Fibroblast of villous mesenchyme (primary cell): ENCODE data around the gene MIGA2. TPM values are rescaled to one million over a fixed set of nuclear protein-coding genes. Genes with fewer than 3 reads are reported as not detected.

Experiments used
- DNase-seq: peaks from one replicate; pipeline ENCODE4 v3.0.0-alpha.2; 2010; ENCODE audit warnings: low read depth
- H3K4me3 ChIP-seq: 2 replicates; pipeline ENCODE4 v1.5.1; 2011; ENCODE audit warnings: low read depth, mild to moderate bottlenecking, low read length
- total RNA-seq: library from RNA; depleted of rRNA; stranded (reverse); fragments of >200 nt; gene quantifications from 2 replicates; pipeline ENCODE4 v1.2.3, GENCODE V29; 2012
- TF ChIP-seq, protein P1 (sequence below): IDR thresholded peaks from 2 replicates; pipeline ENCODE4 v1.5.1; 2012; ENCODE audit warnings: low read depth, mild to moderate bottlenecking, low read length; ENCODE audit not compliant: insufficient read depth

MIGA2 gene
- total RNA-seq, 1 donor: 22.5 TPM

DNA sequence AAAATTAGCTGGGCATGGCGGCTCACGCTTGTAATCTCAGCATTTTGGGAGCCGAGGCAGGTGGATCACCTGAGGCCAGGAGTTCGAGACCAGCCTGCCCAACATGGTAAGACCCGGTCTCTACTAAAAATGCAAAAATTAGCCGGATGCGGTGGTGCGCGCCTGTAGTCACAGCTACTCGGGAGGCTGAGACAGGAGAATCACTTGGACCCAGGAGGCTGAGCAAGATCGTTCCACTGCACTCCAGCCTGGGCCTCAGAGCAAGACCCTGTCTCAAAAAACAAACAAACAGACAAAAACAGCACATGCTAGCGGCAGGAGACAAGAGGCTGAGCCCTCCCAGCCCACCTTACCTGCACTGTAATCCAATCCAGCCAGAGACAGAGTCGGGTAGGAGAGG lies 43.4 kb downstream of the MIGA2 start:
- no peak overlapping the region for H3K4me3 ChIP-seq
- TF ChIP-seq, protein P1, sequence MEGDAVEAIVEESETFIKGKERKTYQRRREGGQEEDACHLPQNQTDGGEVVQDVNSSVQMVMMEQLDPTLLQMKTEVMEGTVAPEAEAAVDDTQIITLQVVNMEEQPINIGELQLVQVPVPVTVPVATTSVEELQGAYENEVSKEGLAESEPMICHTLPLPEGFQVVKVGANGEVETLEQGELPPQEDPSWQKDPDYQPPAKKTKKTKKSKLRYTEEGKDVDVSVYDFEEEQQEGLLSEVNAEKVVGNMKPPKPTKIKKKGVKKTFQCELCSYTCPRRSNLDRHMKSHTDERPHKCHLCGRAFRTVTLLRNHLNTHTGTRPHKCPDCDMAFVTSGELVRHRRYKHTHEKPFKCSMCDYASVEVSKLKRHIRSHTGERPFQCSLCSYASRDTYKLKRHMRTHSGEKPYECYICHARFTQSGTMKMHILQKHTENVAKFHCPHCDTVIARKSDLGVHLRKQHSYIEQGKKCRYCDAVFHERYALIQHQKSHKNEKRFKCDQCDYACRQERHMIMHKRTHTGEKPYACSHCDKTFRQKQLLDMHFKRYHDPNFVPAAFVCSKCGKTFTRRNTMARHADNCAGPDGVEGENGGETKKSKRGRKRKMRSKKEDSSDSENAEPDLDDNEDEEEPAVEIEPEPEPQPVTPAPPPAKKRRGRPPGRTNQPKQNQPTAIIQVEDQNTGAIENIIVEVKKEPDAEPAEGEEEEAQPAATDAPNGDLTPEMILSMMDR: no peak
- no peak for DNase-seq

DNA sequence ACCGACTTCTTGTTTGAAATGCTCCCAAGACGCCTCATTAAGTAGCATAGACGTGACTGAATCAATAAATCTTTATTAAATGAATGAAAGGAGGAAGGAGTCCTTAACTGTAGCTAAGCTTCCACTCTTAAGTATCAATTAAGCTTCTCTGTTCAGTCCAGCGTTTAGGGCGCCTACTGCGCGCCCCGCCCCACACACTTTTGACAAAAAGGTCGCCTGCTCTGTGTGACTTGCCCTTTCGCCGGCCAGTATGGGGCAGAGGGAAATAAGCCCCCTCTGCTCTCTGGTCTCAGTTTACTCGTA lies 43.8 kb downstream of the MIGA2 start:
- peak overlapping the region; percentile 65 for H3K4me3 ChIP-seq
- TF ChIP-seq, protein P1: no peak
- DNase-seq: no peak

DNA sequence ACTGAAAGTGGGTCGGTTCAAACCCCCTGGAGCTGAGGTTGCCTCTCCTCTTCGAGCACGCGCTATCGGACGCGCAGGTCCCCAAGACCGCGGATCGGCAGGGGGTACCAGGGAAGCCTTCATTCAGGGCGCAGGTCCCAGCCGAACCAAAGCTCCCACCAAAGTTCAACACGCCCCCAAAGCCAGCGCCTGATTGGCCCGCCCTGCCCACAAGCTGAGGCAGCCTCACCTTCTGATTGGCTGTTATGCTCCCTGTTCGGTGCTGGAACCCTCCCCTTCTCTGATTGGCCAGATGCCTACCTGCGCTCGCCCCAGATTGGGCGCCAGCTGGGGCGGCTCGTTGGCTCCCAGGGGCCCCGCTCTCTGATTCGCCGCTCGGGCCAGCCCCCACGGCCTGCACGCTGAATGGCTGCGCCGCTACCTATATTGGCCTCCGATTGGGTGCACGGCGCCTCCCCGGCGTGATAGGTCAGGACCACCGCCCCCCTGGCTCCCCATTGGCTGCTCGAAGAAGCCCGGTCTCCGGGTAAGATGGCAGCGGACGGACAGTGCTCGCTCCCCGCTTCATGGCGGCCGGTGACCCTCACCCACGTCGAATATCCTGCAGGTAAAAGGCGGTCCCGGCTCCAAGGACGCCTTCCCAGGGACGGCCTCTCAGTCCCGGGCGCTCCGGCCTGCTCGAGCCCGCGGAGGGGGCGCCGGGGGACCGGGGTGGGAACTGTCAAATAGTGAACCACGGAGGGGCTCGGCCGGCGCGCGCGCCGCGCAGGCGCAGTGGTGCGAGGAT lies 44.4 kb downstream of the MIGA2 start, which contains the start of gene DOLPP1:
Gene DOLPP1, plus strand, starts transcription at position 511 of the 787 bp plus-strand sequence. Its CDS starts 21 bp downstream, at position 532.
- peak within 1 kb of the TSS; percentile 85 for H3K4me3 ChIP-seq
- TF ChIP-seq, protein P1: no peak
- DNase-seq: peak; percentile 100

DNA sequence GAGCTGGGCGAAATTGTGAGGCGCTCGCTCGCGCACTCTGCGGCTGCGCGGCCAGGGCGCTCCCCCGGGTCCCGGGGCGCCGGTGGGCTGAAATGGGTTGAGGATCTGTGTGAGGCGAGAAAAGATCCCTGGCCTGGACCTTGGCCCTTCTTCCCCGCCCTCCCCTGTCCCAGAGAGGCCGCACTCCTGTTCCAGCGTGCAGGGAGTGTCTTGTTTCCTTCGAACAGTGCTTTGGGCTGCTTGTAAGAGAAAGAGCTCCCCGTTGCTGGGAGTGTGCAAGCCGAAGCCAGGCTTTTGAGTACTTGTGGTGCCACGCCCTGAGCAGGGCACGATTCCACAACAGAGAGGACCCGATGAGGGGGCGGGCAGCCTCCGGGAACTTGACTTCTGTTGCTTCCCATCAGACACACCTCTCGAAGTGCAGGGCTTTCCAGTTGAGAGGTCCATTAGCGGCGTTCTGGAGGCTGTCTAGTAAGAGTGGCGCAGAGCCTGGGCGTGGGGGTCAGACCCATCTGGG lies 45.0 kb downstream of the MIGA2 start:
- TF ChIP-seq, protein P1: no peak
- H3K4me3 ChIP-seq: peak overlapping the region; percentile 85
- DNase-seq: no peak

DNA sequence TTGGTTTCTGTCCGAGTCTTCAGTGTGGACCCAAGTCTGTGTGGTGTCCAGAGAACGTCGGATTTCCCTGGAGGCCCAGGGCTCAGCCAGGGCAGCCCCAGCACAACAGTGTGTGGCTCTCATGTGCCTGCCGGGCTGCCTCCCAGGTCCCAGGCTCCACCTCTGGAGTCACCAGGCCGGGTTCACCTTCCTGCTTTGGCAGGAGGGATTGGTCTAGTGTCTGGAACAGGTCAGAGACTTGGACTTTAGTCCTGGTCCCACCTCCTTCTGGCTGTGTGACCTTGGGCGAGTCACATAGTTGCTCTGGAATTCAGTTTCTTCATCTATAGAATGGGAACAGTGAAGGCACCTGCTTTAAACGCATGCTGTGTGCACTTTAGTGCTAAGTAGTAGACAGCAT lies 47.7 kb downstream of the MIGA2 start:
- DNase-seq: no peak
- H3K4me3 ChIP-seq: no peak overlapping the region
- TF ChIP-seq, protein P1: no peak

DNA sequence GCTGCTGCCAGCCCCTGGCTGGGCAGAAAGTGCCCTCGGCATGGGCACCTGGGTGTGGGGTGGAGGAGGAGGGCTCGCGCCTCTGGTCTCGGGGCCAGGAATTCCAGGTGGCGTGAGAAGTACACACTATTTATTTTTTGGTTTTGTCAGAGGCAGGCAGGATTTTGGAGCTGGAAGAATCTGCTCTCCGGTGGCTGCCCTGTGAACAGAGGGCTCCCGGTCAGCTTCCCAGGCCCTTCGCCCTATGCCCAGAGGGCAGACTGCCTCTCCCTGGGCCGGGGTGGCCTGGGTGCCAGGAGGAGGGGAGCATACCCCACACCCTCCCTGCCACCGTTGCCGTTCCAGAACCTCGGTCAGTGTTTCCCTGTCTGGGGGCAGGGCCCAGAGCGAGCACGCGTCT lies 52.8 kb downstream of the MIGA2 start:
- no peak overlapping the region for H3K4me3 ChIP-seq
- TF ChIP-seq, protein P1: no peak
- no peak for DNase-seq
